GM21737 (cell line): ENCODE data around the gene ANKMY1.

ENCODE experiments used
- ATAC-seq: cut with Tn5 transposase; IDR thresholded peaks from one replicate; pipeline ENCODE4 v1.9.1; 2021; ENCODE audit warnings: mild to moderate bottlenecking, moderate library complexity; ENCODE audit not compliant: unreplicated experiment

ANKMY1 gene

GRCh38 chr2:240461471-240462072, 96.2 kb downstream of the ANKMY1 start:
- no peak for ATAC-seq

GRCh38 chr2:240460781-240461431, 96.9 kb downstream of the ANKMY1 start:
- no peak for ATAC-seq

DNA sequence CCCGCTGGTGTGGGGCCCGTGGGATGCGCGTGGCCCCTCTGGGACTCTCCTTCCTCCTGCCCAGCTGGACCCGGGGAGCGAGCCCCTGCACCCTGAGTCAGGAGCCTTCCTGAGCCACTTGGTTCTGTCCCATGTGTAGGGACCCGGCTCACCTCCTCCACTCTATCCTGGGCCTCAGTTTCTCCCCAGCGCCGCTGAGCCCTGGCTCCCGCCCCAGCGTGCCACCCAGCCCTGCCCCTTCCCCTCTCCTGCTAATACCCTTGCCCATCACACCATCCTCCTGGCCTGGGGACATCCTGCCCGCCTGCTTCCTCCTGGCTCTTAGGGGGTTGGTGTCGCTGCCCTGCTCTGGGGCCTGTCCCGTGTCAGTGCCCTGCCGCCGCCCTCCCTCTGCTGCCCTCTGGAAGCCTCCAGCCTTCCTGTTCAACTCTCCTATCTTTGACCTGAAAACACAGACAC, 97.5 kb downstream of the ANKMY1 start:
- no peak for ATAC-seq

DNA sequence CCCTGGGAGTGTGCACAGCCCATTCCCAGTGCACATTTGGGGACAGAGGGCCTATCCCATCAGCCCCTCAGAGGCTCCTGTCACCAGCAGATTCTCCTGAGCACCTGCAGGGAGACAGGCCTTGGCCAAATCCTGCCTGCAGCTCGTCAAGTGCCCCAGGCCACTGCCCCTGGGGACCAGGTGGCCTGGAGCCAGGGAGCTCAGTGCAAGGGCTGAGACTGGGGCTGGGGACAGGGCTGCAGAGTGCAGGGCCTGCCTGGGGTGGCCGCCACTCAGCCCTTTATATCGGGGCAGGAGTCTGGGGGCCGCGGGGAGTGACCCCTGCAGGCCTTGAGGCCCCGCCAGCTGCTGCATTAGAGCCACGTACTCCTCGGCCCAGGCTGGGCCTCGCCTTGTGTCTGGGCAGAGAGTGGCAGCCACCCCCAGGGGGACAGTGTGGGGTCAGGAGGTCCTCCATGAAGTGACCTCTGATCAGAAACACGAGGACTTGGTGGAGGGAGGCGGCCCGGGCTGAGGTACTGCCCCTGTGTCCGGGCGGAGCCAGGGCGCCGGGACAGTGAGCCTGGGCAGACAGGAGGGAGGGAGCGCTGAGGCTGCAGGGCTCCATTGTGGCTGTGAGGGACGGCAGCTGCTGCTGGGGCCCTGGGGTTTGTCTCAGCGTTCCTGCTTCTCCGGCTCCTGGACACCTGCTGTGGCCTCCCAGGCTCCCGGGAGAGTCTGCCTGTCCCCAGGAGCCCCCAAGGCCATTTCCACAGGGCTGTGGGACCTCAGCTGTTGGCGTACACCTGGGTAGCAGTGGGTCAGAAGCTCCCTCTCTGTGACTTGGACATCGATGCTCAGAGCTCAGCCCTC, 98.2 kb downstream of the ANKMY1 start:
- ATAC-seq, result no peak

- no peak for ATAC-seq
Observed at GRCh38 chr2:240458900-240459391, 98.8 kb downstream of the ANKMY1 start.

GRCh38 chr2:240458044-240458899, 99.5 kb downstream of the ANKMY1 start:
- no peak for ATAC-seq

DNA sequence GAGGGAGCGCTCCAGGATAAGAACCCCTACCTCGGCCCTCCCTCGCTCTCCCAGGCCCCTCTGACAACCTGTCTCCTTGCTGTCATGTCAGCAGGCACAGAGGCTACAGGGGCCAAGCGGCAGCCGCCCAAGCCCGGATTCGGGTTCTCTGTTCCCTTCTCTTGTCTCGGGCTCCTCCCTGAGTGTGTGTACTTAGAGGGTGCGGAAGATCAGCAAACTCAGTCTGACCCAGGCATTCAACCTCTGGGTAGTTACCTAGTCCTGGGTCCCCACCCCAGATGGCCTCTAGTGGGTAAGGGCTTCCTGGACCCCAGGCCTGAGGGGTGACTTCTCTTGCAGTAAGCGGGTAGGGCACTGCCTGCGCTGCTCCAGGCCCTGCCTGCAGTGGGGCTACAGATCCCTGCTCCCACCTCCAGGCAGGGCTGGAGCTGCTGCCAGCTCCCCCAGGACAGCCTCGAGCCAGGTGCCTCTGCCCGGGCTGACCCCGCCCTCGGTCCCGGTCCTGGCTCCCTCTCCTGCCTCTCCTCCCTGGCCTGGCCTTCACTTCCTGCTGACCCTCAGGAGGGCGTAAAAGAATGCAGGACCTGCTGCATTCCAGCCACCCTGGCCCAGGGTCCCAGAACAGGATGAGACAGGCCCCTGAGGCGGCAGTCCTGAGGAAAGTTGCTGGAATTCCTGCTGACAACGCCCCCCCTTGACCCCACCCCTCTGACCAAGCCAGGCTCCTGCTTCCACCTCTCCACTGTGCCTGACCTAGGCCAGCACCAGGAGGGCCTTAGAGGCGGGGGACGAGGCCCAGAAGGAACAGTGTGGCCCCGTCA, 100.4 kb downstream of the ANKMY1 start:
- ATAC-seq, result no peak

DNA sequence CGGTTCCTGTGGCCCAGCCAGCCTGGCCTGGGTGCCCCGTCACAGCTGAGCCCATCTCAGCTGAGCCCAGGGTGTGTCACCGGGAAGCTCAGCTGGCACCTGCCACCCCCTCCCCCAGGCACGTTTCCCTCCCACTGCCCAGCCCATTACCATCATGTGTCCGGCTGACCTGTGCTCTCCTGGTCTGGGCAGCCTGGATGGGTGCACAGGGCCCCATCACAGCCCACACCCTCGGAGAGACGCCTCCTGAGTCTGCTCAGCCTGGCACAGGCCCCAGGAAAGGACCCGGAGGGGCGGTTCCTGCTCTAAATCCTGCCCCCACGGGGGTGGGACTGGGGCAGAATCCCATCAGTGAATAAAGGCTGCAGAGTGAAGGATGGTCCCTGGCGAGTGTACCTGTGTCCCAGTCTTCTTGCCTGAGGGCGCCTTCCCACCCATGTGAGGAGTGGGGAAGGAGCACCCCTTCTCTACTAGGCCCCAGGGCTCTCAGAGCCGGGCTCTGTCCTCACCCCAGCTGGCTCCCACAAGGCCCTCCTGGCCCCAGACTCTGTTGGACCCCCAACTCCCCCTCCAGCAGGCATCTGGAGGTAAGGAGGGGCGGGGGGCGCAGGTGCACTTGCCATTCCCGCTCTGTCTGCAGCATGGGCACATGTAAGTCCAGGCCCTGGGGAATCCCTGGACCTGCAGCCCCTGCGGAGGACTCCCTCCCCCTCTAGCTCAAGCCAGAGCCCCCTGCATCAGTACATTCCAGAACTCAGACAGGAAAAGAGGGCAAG, 101.2 kb downstream of the ANKMY1 start:
- ATAC-seq, result no peak

GRCh38 chr2:240455647-240456446, 101.9 kb downstream of the ANKMY1 start:
- no peak for ATAC-seq

DNA sequence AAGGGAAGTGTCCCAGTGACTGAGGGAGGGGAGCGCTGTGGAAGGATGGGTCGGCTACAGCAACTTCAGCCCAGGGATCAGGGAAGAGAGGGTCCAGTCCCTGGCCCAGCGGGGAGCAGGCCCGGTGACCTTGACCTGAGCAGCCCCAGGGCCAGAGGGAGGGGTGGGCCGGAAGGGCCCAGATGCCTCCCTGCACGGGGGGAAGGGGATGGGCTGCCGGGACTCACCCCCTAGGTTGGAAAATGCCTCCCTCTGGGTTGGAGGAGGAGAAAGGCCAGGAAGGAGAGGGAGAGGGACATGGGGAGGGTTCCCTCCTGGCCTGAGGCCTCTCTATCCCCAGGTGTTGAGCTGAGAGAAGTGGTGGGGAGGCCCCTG, 102.5 kb downstream of the ANKMY1 start:
- no peak for ATAC-seq

- no peak for ATAC-seq
Observed at GRCh38 chr2:240454106-240454901, 103.5 kb downstream of the ANKMY1 start.

- no peak for ATAC-seq
Observed at GRCh38 chr2:240453461-240454105, 104.2 kb downstream of the ANKMY1 start.

GRCh38 chr2:240452462-240453256, 105.1 kb downstream of the ANKMY1 start:
- ATAC-seq, result no peak

DNA sequence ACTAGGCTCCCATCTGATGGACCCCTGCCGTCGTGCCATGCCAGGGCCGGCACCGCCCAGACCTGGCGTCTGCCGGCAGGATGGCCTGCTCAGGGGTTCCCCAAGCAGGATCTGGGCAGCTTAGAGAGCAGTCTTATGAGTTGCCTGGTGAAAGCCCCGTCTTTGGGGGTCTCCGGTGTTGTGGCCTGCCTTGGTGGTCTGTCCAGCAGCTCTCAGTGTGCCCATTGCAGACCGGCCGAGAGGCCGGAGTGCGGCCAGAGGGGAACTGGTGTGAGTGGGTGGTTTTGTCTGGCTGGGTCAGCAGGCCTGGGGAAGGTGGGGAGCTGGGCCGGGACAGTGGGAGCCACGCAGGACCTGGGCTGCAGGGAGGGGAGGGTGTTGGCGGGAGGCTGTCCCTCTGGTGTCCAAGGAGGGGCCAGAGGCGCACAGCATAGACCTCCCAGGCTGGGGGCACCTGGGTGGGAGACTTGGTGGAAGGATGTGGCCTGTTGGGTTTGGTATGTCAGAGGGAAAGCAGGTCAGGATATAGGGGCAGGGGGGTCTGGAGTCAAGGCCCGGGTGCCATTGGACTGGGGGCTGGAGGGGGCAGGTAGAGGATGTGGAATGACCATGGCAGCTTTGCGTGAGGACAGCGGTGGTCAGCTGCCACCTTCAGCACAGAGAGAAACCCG, 105.9 kb downstream of the ANKMY1 start:
- ATAC-seq, result no peak

GRCh38 chr2:240451108-240451611, 106.6 kb downstream of the ANKMY1 start:
- no peak for ATAC-seq
